GM19455 (cell line): ENCODE measurements around the gene DMRTA2.

Source experiments
- ATAC-seq: cut with Tn5 transposase; IDR thresholded peaks from one replicate; pipeline ENCODE4 v1.9.1; 2021; ENCODE audit not compliant: unreplicated experiment

The DMRTA2 gene

DNA sequence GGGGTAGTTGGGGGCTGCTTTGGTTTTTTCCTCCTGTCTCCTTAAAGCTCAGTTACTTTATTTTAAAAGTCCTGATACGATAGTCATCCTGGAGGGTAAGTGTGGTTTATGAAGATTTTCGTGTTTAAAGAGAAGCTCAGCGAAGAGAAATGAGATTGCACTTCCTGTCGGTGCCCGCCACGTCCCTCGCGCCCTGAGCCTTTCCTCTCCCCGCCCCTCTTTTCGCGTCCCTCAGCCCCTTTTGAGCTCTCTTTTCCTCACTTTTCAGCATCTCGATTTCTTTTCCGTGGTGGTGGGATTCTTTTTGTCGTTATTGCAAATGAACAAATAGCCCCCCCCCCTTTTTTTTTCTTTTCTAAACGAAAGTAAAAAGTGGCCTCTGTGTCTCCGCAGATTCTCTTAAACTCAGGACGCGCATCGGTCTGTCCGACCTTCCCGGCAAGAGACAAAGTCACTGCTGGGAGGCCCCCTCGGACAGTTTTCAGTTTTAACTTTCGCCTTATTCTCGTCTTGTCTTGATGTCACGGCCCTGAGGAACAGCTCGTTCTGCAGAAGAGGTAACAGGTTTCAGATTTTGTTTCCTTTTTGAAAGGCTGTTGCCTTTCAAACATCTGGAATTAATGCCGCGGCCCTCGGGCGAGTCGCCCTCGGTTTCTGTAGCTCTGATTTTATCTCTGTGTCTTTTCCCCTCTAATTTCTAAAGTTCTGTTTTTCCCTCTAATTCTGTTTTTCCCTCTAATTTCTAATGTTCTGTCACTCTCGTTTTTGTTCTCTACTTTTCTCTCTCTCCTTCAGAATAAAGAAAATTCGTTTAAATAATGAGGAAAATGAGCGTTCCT is 1.0 kb upstream of the DMRTA2 start:
- no peak for ATAC-seq

DNA sequence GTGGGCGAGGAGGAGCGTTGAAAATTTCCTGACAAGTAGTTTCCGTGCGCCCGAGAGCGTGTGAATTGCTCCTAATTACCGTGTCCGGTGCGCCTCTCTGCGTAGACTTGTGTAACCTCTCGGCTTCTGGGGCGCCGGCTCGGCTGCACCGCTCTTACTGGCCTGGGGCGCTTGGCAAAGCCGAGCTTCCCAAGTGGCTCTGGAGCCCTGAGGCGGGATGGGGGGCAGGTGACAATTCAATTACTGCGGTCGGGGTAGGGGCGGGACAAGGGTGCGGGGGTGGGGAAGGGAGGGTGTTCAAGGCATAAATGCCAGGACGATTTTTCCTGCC is 392 bp upstream of the DMRTA2 start:
- ATAC-seq = no peak

DNA sequence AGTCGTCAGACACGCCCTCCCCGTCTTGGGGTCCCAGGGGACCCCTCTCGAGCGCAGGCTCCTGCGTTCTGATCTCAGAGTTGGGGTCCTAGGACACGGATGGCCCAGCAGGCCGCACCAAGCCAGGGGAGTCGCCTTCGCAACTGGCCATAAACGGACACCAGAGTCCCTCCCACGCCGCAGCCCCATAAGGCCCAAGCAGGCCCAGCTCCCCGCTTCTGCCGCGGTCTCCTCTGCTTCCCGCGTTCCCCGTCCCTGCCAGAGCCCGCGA is 633 bp downstream of the DMRTA2 start:
- ATAC-seq = no peak

DNA sequence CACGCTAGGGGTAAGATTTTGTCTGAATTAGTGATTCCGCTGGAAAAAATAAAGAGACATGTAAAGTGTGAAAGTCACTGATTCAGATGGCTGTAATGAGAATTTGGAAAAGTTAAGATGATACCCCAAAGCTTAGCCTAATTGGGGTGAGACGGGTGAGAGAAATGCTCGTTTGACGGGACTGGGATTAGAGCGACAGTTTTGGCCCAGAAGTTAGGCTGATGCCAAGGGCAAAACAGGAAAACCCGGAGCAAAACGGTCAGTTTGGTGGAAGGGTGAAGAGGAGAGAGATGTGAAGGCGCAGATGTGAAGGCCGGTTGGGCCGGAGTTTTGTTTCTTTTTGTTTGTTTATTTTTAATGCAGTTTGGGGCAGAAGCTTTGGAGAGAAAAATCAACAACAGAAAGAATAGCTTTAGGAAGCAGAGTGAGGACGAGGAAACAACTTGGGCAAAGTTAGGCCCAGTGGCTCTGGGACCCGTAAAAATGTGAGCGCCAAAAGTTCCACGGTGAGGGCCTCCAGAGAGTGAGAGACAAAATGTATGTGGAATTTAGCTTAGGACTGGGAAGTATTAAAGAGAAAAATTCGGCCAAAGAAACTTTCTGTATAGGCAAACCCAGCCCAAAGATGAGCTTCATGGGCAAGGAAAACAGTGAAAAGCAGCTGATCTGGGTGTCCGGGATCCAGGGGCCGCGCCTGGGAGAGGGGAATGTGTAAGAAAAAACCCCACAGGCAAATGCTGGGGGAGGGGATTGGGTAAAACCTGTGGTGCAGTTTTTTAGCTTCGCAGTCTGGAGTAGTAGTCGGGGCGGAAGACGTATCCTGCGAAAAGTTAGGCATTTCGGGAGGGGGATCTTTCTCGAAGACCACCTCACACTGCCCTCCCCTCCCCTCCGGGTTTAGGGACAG is 1.2 kb downstream of the DMRTA2 start:
- no peak for ATAC-seq

DNA sequence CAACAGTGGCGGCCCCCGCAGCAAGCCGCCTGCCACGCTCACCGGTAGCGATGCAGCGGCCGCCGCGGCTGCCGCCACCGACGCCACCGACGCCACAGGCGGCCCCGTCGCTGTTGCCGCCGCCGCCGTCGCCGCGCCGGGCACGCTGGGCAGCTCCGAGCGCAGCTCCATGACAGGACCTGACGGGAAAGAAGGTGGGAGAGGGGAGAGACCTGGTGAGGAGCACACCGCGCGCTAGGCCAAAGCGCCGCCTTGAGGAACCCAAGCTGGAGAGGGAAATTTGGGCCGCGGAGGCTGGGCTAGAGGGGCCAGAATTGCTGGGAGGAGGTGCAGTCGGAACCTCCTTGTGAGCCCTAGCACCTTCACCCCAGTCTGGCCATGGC is 1.9 kb downstream of the DMRTA2 start:
- ATAC-seq = no peak

DNA sequence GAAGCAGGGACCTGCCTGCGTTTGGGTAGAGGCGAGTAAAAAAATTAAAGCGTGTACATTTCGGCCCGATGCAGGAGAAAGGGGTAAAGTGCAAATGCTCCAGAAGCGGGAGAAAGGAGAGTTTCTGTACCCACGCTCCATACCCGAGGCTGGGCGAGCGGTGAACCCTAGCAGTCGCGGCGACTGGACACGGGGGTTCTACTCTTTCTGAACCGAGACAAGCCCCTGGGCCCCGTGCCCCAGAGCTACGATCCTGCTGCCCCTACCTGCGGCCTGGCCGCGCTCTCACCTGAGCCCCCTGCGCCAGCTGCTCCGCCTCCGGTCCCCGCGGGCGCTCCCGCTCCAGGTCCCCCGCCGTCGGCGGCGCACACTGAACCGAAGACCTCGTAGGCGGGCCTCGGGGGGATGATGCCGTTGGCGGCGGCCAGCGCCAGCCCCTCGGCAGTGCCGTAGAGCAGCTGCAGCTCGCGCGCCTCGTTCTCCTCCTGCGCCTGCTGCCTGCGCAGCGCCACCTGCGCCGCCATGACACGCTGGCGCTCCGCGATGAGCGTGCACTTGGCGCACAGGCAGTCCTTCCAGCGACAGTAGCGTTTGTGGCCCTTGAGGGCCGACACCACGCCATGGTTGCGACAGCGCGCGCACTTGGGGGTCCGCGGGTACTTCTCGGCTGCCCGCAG is 2.4 kb downstream of the DMRTA2 start:
- ATAC-seq = no peak

DNA sequence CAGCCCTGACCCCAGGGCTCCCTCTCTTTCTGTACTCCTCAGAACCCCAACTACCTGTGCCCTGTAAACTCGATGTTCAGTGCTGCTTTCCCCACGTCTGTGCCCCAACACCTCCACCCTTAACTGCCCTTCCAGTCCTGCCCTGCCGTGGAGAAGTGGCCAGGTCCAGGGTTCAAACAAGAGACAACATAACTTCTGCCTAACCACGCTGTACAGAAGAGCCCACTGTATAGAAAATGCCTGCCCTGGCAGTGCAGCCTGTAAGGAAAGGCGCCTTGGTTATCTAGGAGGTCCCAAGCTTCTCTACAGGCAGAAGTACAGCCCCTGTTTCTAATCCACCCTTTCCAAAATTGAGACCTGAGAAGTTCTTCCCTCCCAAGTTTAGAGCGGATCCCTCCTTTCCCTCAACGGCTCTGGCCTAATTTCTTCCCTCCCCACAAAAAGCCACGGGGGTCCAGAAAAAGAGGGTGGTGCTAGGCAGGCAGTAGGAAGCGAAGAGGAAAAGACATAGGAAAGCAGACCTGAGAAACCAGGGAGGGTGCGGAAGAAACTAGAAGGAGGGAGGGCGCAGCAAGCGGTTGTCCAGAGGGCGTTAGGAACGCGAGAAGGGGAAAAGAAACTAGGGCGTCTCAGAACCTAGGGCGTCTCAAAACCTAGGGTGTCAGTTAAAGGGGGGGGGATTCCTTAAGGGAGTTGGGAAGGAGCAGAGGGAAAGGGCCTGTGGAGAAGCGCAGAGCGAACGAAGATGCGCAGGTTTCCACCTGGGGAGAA is 3.2 kb downstream of the DMRTA2 start:
- ATAC-seq = no peak

DNA sequence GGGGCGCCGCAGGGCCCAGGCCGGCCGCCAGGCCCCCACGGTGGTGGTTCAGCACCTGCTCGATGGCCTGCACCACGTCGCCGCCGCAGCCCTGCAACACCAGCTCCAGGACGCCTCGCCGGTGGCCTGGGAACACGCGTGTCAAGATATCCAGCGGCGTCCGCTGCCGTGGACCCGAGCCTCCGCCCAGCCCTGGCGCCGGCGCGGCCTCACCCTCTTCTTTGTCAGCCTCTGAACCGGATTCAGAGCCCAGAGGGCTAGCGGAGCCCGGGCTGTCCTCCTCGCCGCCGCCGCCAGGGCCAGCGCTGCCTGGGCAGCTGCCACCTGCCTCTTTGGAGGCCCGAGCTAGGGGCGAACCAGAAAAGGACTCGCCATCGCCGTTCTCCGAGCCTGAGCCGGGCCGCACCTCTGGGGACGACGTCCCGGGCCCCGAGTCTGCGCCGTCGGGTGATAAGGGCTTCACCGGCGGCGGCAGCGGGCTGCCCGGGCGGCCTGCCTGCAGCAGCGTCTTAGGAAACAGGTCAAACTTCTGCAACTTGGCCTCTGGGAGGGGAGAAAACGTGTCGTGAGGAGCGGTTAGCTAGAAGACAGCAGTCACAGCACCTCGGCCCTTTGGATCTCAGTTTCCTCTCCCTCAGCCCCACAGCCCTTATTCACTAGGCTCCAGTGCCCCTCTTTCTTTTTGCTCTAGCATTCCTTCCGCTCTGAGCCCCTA is 3.9 kb downstream of the DMRTA2 start:
- no peak for ATAC-seq

DNA sequence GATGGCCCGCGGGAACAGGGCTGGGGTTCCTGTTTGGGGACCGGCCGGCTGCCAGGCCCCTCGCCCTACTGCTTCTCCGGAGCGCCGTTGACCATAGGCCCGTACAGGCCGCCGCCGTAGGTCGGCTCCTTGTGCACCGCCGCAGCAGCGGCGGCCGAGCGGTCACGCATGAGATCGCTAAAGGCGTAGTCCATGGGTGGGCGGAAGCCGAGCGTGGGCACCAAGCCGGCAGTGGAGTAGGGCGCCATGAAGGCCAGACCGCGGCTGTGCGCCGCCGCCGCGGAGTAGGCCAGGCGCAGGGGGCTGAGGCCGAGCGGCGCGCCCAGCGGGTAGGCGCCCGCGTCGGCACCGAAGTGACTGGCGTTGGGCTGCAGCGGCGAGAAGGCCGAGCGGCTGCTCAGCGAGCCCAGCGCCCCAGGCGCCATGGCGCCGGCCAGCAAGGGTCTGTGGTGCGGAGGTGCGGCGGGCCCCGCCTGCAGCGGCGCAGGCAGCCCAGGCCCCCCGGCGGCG is 4.6 kb downstream of the DMRTA2 start:
- no peak for ATAC-seq

DNA sequence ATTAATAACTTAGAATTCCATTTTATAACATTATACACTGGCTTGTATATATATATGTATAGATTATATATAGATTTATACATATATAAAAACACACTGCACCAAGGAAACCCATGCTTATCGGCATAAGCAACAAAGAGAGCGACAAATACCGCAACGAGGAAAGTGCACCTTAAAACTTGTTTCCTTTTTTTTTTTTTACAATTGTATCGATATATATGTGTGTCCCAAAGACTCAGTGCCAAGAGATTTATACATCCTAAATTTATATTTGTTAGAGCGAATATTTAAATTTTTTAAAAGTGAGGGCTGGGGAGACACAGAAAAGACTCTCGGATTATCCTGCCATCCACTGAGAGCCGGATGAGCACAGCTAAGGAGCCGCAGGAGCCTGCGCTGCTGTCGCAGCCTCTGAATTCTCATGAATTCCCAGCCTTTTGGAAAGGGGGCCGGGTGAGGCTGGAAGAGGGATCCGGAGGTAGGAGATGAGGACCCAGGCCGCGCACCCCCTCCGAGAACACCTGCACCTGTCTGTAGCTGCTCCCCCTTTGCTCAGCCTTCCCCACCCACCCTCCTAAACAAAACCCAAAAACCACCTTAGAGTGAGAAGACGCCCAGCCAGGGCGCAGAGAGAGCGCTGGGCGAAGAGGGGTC is 5.2 kb downstream of the DMRTA2 start:
- ATAC-seq = no peak

DNA sequence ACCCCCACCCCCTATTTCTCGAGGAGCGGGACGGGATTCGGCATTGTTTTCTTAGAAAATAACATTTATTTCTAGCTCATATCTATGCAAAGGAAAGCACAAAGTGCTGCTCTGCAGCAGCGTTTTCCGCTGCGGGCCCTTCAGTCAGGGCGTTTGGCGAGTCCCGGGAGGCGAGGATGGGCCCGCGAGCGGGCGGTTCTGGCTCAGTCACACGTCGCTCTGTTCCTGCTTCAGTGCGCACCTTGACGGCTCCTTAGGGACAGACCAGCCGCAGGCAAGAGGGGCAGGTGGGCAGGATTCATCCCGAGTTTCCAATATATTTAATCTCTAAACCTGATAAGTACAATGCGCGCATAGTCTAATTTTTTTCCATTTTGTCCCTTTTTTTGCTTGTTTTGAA is 5.7 kb downstream of the DMRTA2 start:
- ATAC-seq = no peak

DNA sequence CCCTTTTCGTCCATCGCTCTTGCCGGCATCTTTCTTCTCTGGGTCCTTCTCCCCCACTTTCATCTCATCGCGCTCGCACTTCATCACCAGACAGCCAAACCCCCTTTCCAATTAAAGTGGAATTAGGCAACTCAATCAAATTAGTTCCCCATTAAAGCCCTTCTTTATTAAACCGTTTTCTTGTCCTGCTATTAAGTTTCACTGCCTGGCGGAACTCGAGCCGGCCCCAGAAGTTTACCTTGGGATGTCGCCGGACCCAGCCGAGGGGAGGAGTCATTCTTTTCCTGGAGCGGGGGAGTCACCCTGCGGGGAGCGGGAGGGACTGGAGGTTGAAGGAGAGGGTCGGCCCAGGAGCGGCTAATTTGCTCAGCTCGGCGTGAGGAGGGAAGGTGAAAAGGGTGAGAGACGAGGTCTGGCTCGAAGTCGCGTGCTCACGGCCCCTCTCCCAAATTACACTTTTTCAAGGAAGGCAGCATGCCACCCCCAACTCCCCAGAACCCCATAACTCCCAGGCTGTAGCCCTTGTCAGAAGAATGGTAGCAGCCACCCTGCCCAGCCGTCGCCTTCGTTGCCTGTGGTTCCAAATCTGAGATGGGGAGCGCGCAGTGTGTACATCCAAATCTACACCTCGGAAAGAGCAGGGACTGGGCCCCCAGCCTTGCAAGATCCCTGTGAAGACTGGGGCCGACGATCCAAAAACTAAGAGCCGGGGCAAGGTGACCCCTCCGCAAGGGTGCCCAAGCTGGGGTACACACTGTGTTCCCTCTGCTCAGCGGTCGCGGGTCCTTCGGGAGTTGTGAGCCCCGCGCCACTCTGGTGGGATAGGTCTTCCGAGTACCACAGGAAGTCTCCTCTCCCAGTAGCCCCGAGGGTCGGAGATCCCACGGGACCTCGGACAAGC is 6.4 kb downstream of the DMRTA2 start:
- ATAC-seq = no peak

DNA sequence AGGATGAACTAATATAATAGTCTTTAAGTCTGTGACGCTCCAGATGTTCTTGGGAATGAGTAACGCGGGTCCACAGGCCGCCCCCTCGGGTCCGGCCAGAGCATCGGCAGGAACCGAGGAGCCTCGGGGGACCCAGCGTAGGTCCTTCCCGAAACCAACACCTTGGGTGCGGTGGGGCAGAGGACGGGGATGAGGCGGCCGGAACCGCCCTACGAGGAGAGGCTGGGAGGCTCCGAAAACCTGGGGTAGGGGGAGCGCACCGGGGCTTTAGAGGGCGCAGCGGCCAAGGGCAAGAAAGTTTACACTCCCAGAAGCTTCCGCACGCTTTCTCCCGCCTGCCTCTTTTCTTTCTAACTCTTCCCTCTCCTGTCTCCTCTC is 7.1 kb downstream of the DMRTA2 start:
- no peak for ATAC-seq

DNA sequence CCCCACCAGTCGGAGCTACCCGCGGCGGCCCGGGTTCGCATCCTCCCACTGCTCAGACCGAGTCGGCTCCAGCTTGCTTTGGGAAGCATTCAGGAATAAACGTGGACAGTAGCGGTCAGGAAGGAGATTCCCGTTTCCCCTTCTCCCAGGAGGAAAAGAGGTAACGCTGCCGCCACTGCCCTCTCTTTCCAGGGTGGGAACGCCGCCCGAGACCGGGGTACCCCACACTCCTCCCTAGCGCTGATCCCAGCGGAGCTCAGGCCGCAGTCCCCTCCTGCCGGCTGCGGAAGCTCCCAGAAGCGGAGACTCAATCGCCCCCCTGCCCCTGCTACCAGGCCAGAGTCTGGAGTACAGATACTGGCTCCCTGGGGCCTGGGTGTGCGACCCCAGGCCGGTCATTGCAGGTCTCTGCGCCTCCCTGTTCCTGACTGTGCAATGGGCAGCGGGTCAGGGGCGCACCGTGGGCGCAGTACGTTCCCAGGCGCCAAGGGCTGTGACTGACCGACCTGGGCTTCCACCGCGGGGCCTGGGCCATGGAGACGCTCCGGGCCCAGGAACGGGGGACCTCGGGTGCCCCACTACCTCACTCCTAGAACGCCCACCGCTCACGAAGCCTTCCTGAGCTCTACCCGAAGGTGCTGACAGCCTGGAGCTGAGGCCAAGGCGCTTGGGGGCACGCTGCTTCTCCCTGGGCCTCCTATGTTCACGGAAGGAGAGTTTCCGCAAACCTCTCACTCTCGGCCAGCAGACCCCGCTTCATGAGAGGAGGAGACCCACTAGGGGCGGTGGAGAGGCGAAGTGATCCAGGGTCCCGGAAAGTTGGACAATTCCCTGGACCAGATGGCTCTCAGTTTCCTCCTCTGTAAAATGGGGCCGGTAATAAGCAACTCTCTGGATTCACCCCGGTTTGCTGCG is 7.8 kb downstream of the DMRTA2 start:
- ATAC-seq = no peak

DNA sequence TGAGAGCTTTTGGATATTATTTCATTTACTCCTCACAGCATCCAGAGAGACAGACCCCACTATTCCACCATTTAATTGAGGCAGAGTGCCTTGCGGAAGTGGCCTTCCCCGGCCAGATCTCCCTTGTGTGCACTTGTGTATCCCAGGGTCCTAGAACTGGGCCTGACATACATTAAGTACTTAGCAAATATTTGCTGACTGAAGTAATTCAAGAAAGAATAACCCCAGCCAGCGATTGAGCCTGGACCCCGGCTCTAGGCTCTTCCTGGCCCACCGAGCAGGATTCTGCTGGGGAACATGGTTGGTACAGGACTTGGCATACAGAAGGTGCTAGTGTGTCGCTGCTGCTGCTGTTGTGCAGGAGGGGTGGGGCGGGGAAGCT is 8.4 kb downstream of the DMRTA2 start:
- ATAC-seq = no peak

DNA sequence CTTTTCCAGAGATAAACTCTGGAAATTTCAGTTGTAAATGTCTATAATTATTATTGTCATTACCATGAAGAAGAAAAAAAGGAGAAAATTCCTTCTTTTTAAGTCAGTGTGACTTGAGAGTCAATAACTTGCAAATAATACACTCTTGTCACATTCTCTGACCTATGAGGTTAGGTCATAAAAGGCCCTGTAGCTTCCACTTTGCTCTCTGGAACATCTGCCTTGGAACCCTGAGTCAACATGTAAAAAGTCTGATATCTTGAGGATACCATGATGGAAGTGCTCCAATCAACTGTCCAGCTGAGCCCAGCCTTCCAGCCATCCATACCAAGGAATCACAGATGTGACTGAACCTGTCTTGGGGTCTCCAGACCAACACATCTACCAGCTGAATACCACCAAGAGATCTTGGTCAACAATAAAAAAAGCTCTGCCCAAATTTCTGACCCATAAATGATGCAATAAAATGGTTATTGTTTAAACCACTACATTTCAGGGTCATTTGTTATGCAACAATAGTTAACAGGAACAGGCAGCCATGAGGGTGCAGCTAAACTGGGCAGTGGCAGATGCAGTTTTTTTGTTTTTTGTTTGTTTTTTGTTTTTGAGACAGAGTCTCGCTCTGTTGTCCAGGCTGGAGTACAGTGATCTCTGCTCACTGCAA is 10.3 kb downstream of the DMRTA2 start:
- ATAC-seq = no peak

DNA sequence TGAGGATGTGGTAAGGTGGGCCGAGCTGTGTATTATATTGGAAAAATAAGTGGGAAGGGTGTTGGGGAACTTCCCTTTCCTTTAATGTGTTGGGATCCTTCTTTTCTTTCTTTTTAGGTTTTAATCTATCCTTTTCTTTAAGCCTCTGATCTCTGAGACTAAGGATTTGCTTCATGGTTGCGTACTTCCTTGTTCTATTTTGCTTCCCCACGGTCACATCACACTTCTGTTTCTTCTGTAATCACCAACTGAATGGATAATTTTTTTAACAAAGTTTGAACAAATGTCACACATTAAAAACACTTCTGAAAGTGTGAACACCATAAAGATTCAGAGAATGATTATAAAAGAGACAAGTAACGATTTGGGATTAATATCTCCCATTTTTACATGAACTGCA is 17.4 kb downstream of the DMRTA2 start:
- no peak for ATAC-seq
